HG03064 (cell line): Measurements from ENCODE around the gene SH2D6.
"Not testable (repeated sequence)": the region's sequence is repeated elsewhere in the genome, so short reads cannot be mapped to it uniquely, and the experiment has no call there.

Source experiments
- ATAC-seq: cut with Tn5 transposase; IDR thresholded peaks from one replicate; pipeline ENCODE4 v1.9.1; 2021; ENCODE audit warnings: low read depth; ENCODE audit not compliant: unreplicated experiment

The SH2D6 gene

GRCh38 chr2:85438201-85439024 lies 19.9 kb downstream of the SH2D6 start:
- ATAC-seq = no peak

GRCh38 chr2:85439025-85439472 lies 20.5 kb downstream of the SH2D6 start:
- no peak for ATAC-seq

GRCh38 chr2:85439569-85439968 lies 21.1 kb downstream of the SH2D6 start:
- ATAC-seq = not testable (repeated sequence)

GRCh38 chr2:85439986-85440385 lies 21.5 kb downstream of the SH2D6 start:
- no peak for ATAC-seq

GRCh38 chr2:85440729-85441128 lies 22.2 kb downstream of the SH2D6 start:
- ATAC-seq = no peak

GRCh38 chr2:85441864-85442263 lies 23.4 kb downstream of the SH2D6 start:
- ATAC-seq = no peak

- no peak for ATAC-seq
Observed at GRCh38 chr2:85444629-85445172, 26.2 kb downstream of the SH2D6 start.

GRCh38 chr2:85445316-85446295 lies 27.1 kb downstream of the SH2D6 start:
- ATAC-seq = no peak

GRCh38 chr2:85446296-85447221 lies 28.0 kb downstream of the SH2D6 start:
- no peak for ATAC-seq

- no peak for ATAC-seq
Observed at GRCh38 chr2:85447222-85447585, 28.7 kb downstream of the SH2D6 start.

GRCh38 chr2:85448461-85449213 lies 30.1 kb downstream of the SH2D6 start:
- ATAC-seq = no peak

- no peak for ATAC-seq
Observed at GRCh38 chr2:85449214-85449588, 30.7 kb downstream of the SH2D6 start.

GRCh38 chr2:85452237-85452636 lies 33.7 kb downstream of the SH2D6 start:
- ATAC-seq = no peak

- ATAC-seq = no peak
Observed at GRCh38 chr2:85453571-85453970, 35.1 kb downstream of the SH2D6 start.

- ATAC-seq = no peak
Observed at GRCh38 chr2:85455552-85456090, 37.1 kb downstream of the SH2D6 start.

- ATAC-seq = no peak
Observed at GRCh38 chr2:85457043-85457442, 38.5 kb downstream of the SH2D6 start.

- no peak for ATAC-seq
Observed at GRCh38 chr2:85457877-85458316, 39.4 kb downstream of the SH2D6 start.

GRCh38 chr2:85458601-85459563 lies 40.4 kb downstream of the SH2D6 start:
- ATAC-seq = no peak
